IMR-90 (cell line): ENCODE data around the gene SLC39A3. TPM values are rescaled to one million over a fixed set of nuclear protein-coding genes. Genes with fewer than 3 reads are reported as not detected.

Source experiments
- ATAC-seq: fragments of 200-7000 bp; cut with Tn5 transposase; 2 replicates; pipeline ENCODE4 v1.9.1; 2020; ENCODE audit warnings: low read depth, mild to moderate bottlenecking, moderate library complexity
- BruUV-seq: library from RNA; stranded (reverse); fragments of 400-500 nt; replicated peaks from 2 replicates; lab custom pipeline; 2021; lab: Mats Ljungman, UMichigan
- CTCF ChIA-PET: fragments of 300-600 bp; formaldehyde crosslinking; extraction: SDS; loops from one replicate; lab custom pipeline; 2021; ENCODE audit warnings: antibody characterized with exemption; lab: Yijun Ruan, JAX
- POLR2A ChIA-PET: fragments of 300-600 bp; sonication (Branson Sonifier 250); formaldehyde crosslinking; loops from one replicate; lab custom pipeline; 2022; ENCODE audit warnings: antibody characterized with exemption; ENCODE audit not compliant: unreplicated experiment; lab: Charles Lee
- DNase-seq: peaks from one replicate; pipeline ENCODE4 v3.0.0; 2013
- H2AFZ ChIP-seq: replicated peaks from 2 replicates; pipeline ENCODE3; 2013; ENCODE audit warnings: low read length, mild to moderate bottlenecking; ENCODE audit not compliant: poor library complexity
- H2AK5ac ChIP-seq: 2 replicates; pipeline ENCODE4 v1.6.1; 2013; ENCODE audit warnings: low read depth, low read length, inconsistent platforms
- H2AK9ac ChIP-seq: replicated peaks from 2 replicates; pipeline ENCODE3; 2013; ENCODE audit warnings: mild to moderate bottlenecking, low read depth, low read length, moderate library complexity; ENCODE audit not compliant: poor library complexity
- H2BK120ac ChIP-seq: 2 replicates; pipeline ENCODE4 v1.6.1; 2013; ENCODE audit warnings: low read depth, low read length, inconsistent platforms
- H2BK15ac ChIP-seq: 3 replicates; pipeline ENCODE4 v1.6.1; 2013; ENCODE audit warnings: low read depth, low read length, inconsistent platforms
- H2BK20ac ChIP-seq: 2 replicates; pipeline ENCODE4 v1.6.1; 2013; ENCODE audit warnings: low read depth, mild to moderate bottlenecking, inconsistent platforms, low read length, moderate library complexity
- H2BK5ac ChIP-seq: 2 replicates; pipeline ENCODE4 v1.6.1; 2013; ENCODE audit warnings: mild to moderate bottlenecking, low read depth, low read length, inconsistent platforms; ENCODE audit not compliant: poor library complexity, severe bottlenecking
- H3K14ac ChIP-seq: replicated peaks from 2 replicates; pipeline ENCODE4 v1.6.1; 2013; ENCODE audit warnings: low read depth, low read length, inconsistent platforms
- H3K18ac ChIP-seq: 2 replicates; pipeline ENCODE4 v1.6.1; 2013; ENCODE audit warnings: low read depth, low read length, control low read depth
- H3K23ac ChIP-seq: 2 replicates; pipeline ENCODE4 v1.6.1; 2013; ENCODE audit warnings: low read depth, low read length, inconsistent platforms
- H3K27ac ChIP-seq: 2 replicates; pipeline ENCODE4 v1.5.1; 2013; ENCODE audit warnings: mild to moderate bottlenecking, control low read depth, low read length; ENCODE audit not compliant: insufficient read depth
- H3K27me3 ChIP-seq: 2 replicates; pipeline ENCODE4 v1.6.1; 2013; ENCODE audit warnings: low read length; ENCODE audit not compliant: control insufficient read depth, insufficient read depth
- H3K36me3 ChIP-seq: 2 replicates; pipeline ENCODE4 v1.6.1; 2013; ENCODE audit warnings: low read length, mixed read lengths; ENCODE audit not compliant: control insufficient read depth, insufficient read depth
- H3K4ac ChIP-seq: 2 replicates; pipeline ENCODE4 v1.6.1; 2013; ENCODE audit warnings: low read depth, low read length, inconsistent platforms
- H3K4me1 ChIP-seq: 2 replicates; pipeline ENCODE4 v1.6.1; 2013; ENCODE audit warnings: low read length, mixed read lengths; ENCODE audit not compliant: control insufficient read depth, insufficient read depth
- H3K4me2 ChIP-seq: 2 replicates; pipeline ENCODE4 v1.6.1; 2013; ENCODE audit warnings: low read depth, mild to moderate bottlenecking, control low read depth, low read length, moderate library complexity
- H3K4me3 ChIP-seq: 2 replicates; pipeline ENCODE4 v1.5.1; 2013; ENCODE audit warnings: low read depth, mild to moderate bottlenecking, control low read depth, low read length, moderate library complexity; ENCODE audit not compliant: insufficient read depth
- H3K56ac ChIP-seq: 2 replicates; pipeline ENCODE4 v1.6.1; 2013; ENCODE audit warnings: low read length, inconsistent platforms; ENCODE audit not compliant: insufficient read depth; ENCODE audit errors: extremely low read depth
- H3K79me1 ChIP-seq, 2 experiments: 2 replicates each; pipeline ENCODE4 v1.6.1; 2013; ENCODE audit warnings: low read length in 2 of 2, inconsistent platforms in 1 of 2, low read depth in 1 of 2
- H3K9ac ChIP-seq: 2 replicates; pipeline ENCODE4 v1.6.1; 2013; ENCODE audit warnings: low read depth, low read length, control low read depth
- H3K9me1 ChIP-seq: 2 replicates; pipeline ENCODE4 v1.6.1; 2013; ENCODE audit warnings: low read length, inconsistent platforms; ENCODE audit not compliant: insufficient read depth
- H3K9me3 ChIP-seq: 2 replicates; pipeline ENCODE4 v1.6.1; 2013; ENCODE audit warnings: low read length; ENCODE audit not compliant: control insufficient read depth, insufficient read depth
- H4K20me1 ChIP-seq: 2 replicates; pipeline ENCODE4 v1.6.1; 2013; ENCODE audit warnings: low read length, inconsistent platforms; ENCODE audit not compliant: insufficient read depth
- H4K5ac ChIP-seq: 2 replicates; pipeline ENCODE4 v1.6.1; 2013; ENCODE audit warnings: mild to moderate bottlenecking, low read depth, low read length, control low read depth
- H4K8ac ChIP-seq, 2 experiments: 2 replicates each; pipeline ENCODE4 v1.6.1; 2013; ENCODE audit warnings: low read depth in 2 of 2, low read length in 2 of 2, control low read depth in 1 of 2, inconsistent platforms in 1 of 2
- H4K91ac ChIP-seq: 2 replicates; pipeline ENCODE4 v1.6.1; 2013; ENCODE audit warnings: low read depth, low read length, inconsistent platforms; ENCODE audit not compliant: insufficient read depth
- BHLHE40 ChIP-seq: fragments of 150-350 bp; IDR thresholded peaks from 2 replicates; pipeline ENCODE4 v1.6.1; 2016; ENCODE audit warnings: mild to moderate bottlenecking, low read depth, low read length
- USF2 ChIP-seq: fragments of 150-350 bp; IDR thresholded peaks from 2 replicates; pipeline ENCODE4 v1.6.1; 2017; ENCODE audit warnings: mild to moderate bottlenecking, antibody characterized with exemption, low read length, low read depth
- WGBS, 2 experiments: methylation state at CpG; one replicate each; pipeline versions ENCODE4 v1.1.5 to v1.1.7; 2013; ENCODE audit warnings: missing lambda C conversion rate in 2 of 2; ENCODE audit not compliant: insufficient read length in 1 of 2; ENCODE audit errors: extremely low coverage in 2 of 2; 5-methylcytosine and 5-hydroxymethylcytosine counted together
- dilution Hi-C: fragments of 300-500 bp; cut with HindIII; formaldehyde crosslinking; loops from one replicate; pipeline ENCODE4 v1.14.3; 2018; ENCODE audit warnings: low sequenced_read_pairs; ENCODE audit not compliant: unreplicated experiment
- in situ Hi-C: fragments of 300-500 bp; cut with MboI; formaldehyde crosslinking; loops from 3 replicates; pipeline ENCODE4 v1.14.3; 2019; ENCODE audit warnings: low sequenced_read_pairs, inconsistent platforms, mixed read lengths
- intact Hi-C: fragments of 100-400 bp; cut with micrococcal nuclease; formaldehyde crosslinking; loops from 2 replicates; pipeline ENCODE4 v1.10.0; 2022
- polyA plus RNA-seq, 3 experiments: library from polyadenylated mRNA; depleted of rRNA; stranded (reverse); fragments of >200 nt; gene quantifications; 2 replicates each; pipeline ENCODE4 v1.2.3, GENCODE V29; 2012; ENCODE audit warnings: low replicate concordance in 1 of 3
- total RNA-seq: library from RNA; depleted of rRNA; stranded (reverse); fragments of >200 nt; gene quantifications from 2 replicates; pipeline ENCODE4 v1.2.3, GENCODE V29; 2012

SLC39A3 gene
- total and polyA plus RNA-seq, 2 of the 4 experiments (the other 2 are of a cell fraction) = 12.4 to 38.2 TPM

- Histone ChIP-seq H4K20me1 (peaks cover 67% of the 10 kb centered on the region), H2BK15ac (no peak overlapping the region), H3K27ac (no peak overlapping the region), H3K79me1 (peaks cover 5 to 70% of the 10 kb centered on the region in 2 experiments; a peak in 2 of 4 replicates), H2BK5ac (no peak overlapping the region), H3K56ac (no peak overlapping the region), H3K27me3 (no peaks in the 10 kb centered on the region), H3K9ac (no peak overlapping the region), H2BK20ac (no peak overlapping the region), H3K18ac (no peak overlapping the region), H3K4me3 (no peak overlapping the region), H3K14ac (no peak overlapping the region), H2BK120ac (no peak overlapping the region), H3K36me3 (peaks cover 2% of the 10 kb centered on the region), H3K4me1 (peaks cover 4% of the 10 kb centered on the region; the same call in 1 of the 2 replicates), H2AK5ac (no peak overlapping the region), H2AFZ (no peak overlapping the region), H4K8ac (no peak overlapping the region), H3K9me3 (no peaks in the 10 kb centered on the region), H2AK9ac (peak overlapping the region; percentile 57), H3K9me1 (peaks cover 5% of the 10 kb centered on the region; the same call in 1 of the 2 replicates), H4K5ac (no peak overlapping the region), H4K91ac (no peak overlapping the region), H3K4me2 (no peak overlapping the region), H3K4ac (no peak overlapping the region), H3K23ac (no peak overlapping the region)
- BruUV-seq = no TSS peak
- no peak for DNase-seq
- no peak for ATAC-seq
- WGBS, 2 experiments = 100% methylated on average over 4 of the region's 7 CpGs; no CpG with 5 or more reads in 1 of the 2 experiments
- POLR2A ChIA-PET = no interaction called here
- CTCF ChIA-PET = no interaction called here
- intact Hi-C loops (no loop called here), dilution Hi-C loops (no loop called here), in situ Hi-C loops (no loop called here)
- TF ChIP-seq USF2 (no peak), BHLHE40 (no peak)
Measured at GRCh38 chr19:2780284-2780683, 40.5 kb upstream of the SLC39A3 start.
